Keratinocyte (primary cell): ENCODE measurements around the gene TPBGL.

Source experiments
- CTCF ChIP-seq, 3 experiments: IDR thresholded peaks in 1 of 3; conservative IDR thresholded peaks in 1 of 3; optimal IDR thresholded peaks in 1 of 3; 2 replicates in 2 of 3; 3 replicates in 1 of 3; pipeline versions ENCODE3 to v1.5.1; 2011; ENCODE audit warnings: low read length in 3 of 3, mild to moderate bottlenecking in 3 of 3, moderate library complexity in 2 of 3, control low read depth in 1 of 3, inconsistent platforms in 1 of 3; ENCODE audit not compliant: insufficient read depth in 2 of 3; ENCODE audit errors: extremely low read depth in 1 of 3
- EZH2 ChIP-seq: IDR thresholded peaks from one replicate; pipeline ENCODE4 v1.6.1; 2012; ENCODE audit warnings: inconsistent platforms, mild to moderate bottlenecking, low read length, moderate library complexity

GRCh38 chr11:75230621-75231020, 10.0 kb upstream of the TPBGL start:
- no peak for TF ChIP-seq CTCF (optimal IDR thresholded peaks at IDR 0.05 in 1 of 3, IDR thresholded peaks at IDR 0.05 in 1 of 3, conservative IDR thresholded peaks at IDR 0.05 in 1 of 3; ENCODE audit: extremely low read depth in 1 of 3, insufficient read depth in 2 of 3, low read length in 3 of 3)
- TF ChIP-seq EZH2 = no peak
